WTC11 (cell line): ENCODE results near the gene ADCY10. TPM values are rescaled to one million over a fixed set of nuclear protein-coding genes. Genes with fewer than 3 reads are reported as not detected.

Experiments used
- ATAC-seq: fragments of 200-7000 bp; cut with Tn5 transposase; 2 replicates; pipeline ENCODE4 v1.10.0; 2021; ENCODE audit warnings: mild to moderate bottlenecking, moderate library complexity
- CTCF ChIA-PET: fragments of 300-600 bp; sonication (Branson Sonifier 250); formaldehyde crosslinking; loops from one replicate; lab custom pipeline; 2021; ENCODE audit warnings: antibody characterized with exemption; lab: Charles Lee
- POLR2A ChIA-PET: fragments of 350-600 bp; sonication (Branson Sonifier 250); formaldehyde crosslinking; loops from one replicate; lab custom pipeline; 2021; ENCODE audit warnings: antibody characterized with exemption; lab: Charles Lee
- DNase-seq: peaks from one replicate; pipeline ENCODE4 v3.0.0; 2021; ENCODE audit warnings: low spot score
- H3K27ac Mint-ChIP-seq: 2 replicates; pipeline ENCODE4 v1.8.0; 2021; ENCODE audit warnings: mixed read lengths
- H3K27me3 Mint-ChIP-seq: 2 replicates; pipeline ENCODE4 v1.8.0; 2021; ENCODE audit warnings: low read depth, mild to moderate bottlenecking, moderate library complexity, mixed read lengths
- H3K36me3 Mint-ChIP-seq: 2 replicates; pipeline ENCODE4 v1.8.0; 2021; ENCODE audit warnings: mixed read lengths
- H3K4me1 Mint-ChIP-seq: 2 replicates; pipeline ENCODE4 v1.8.0; 2022; ENCODE audit warnings: mixed read lengths
- H3K4me3 Mint-ChIP-seq: 2 replicates; pipeline ENCODE4 v1.8.0; 2021; ENCODE audit warnings: mild to moderate bottlenecking, moderate library complexity, mixed read lengths
- H3K9me3 Mint-ChIP-seq: 2 replicates; pipeline ENCODE4 v1.8.0; 2021; ENCODE audit warnings: mixed read lengths
- AFF4 ChIP-seq: sonication (generic); formaldehyde crosslinking; IDR thresholded peaks from 2 replicates; pipeline ENCODE4 v1.8.1; 2023; ENCODE audit warnings: mild to moderate bottlenecking, missing genetic modification reagents, borderline replicate concordance
- ATF2 ChIP-seq: sonication (generic); formaldehyde crosslinking; IDR thresholded peaks from 2 replicates; pipeline ENCODE4 v1.8.1; 2022; ENCODE audit warnings: low read depth, missing genetic modification reagents, borderline replicate concordance
- CDX4 ChIP-seq: fragments of 250-450 bp; sonication (Bioruptor Pico); IDR thresholded peaks from 2 replicates; pipeline ENCODE4 v1.9.0; 2021; ENCODE audit warnings: moderate library complexity, mild to moderate bottlenecking, inconsistent platforms, borderline replicate concordance
- CTCF ChIP-seq: fragments of 200-600 bp; IDR thresholded peaks from 2 replicates; pipeline ENCODE4 v1.8.0; 2022; ENCODE audit warnings: antibody characterized with exemption
- ETV6 ChIP-seq: sonication (generic); formaldehyde crosslinking; IDR thresholded peaks from 2 replicates; pipeline ENCODE4 v1.8.1; 2022; ENCODE audit warnings: mild to moderate bottlenecking, missing genetic modification reagents
- GTF2I ChIP-seq: fragments of 250-450 bp; sonication (Bioruptor Pico); conservative IDR thresholded peaks from 2 replicates; pipeline ENCODE4 v1.4.0; 2021; ENCODE audit warnings: mild to moderate bottlenecking
- HMGA2 ChIP-seq: fragments of 250-450 bp; sonication (Bioruptor Pico); IDR thresholded peaks from 2 replicates; pipeline ENCODE4 v1.4.0; 2021; ENCODE audit warnings: mild to moderate bottlenecking, moderate library complexity
- IRF1 ChIP-seq: sonication (generic); formaldehyde crosslinking; IDR thresholded peaks from 2 replicates; pipeline ENCODE4 v1.8.0; 2023; ENCODE audit warnings: missing genetic modification reagents
- IRF2 ChIP-seq: sonication (generic); formaldehyde crosslinking; IDR thresholded peaks from 2 replicates; pipeline ENCODE4 v1.8.0; 2022; ENCODE audit warnings: low read depth, missing genetic modification reagents, borderline replicate concordance
- JAZF1 ChIP-seq: fragments of 250-450 bp; sonication (Bioruptor Pico); IDR thresholded peaks from 2 replicates; pipeline ENCODE4 v1.9.0; 2021; ENCODE audit warnings: moderate library complexity, mild to moderate bottlenecking, inconsistent platforms
- MYBL2 ChIP-seq: sonication (generic); formaldehyde crosslinking; IDR thresholded peaks from 2 replicates; pipeline ENCODE4 v1.8.1; 2023; ENCODE audit warnings: mild to moderate bottlenecking, moderate library complexity, missing genetic modification reagents
- PREB ChIP-seq: sonication (generic); formaldehyde crosslinking; IDR thresholded peaks from 2 replicates; pipeline ENCODE4 v1.8.1; 2022; ENCODE audit warnings: mild to moderate bottlenecking, missing genetic modification reagents, moderate library complexity, borderline replicate concordance
- PRRX2 ChIP-seq: fragments of 250-450 bp; sonication (Bioruptor Pico); IDR thresholded peaks from 2 replicates; pipeline ENCODE4 v1.8.0; 2021; ENCODE audit warnings: mild to moderate bottlenecking
- SMAD4 ChIP-seq: sonication (generic); formaldehyde crosslinking; IDR thresholded peaks from 2 replicates; pipeline ENCODE4 v1.8.0; 2022; ENCODE audit warnings: mild to moderate bottlenecking, missing genetic modification reagents
- SP1 ChIP-seq: sonication (generic); formaldehyde crosslinking; conservative IDR thresholded peaks from 2 replicates; pipeline ENCODE4 v1.8.1; 2022; ENCODE audit warnings: missing genetic modification reagents
- TP53 ChIP-seq: sonication (generic); formaldehyde crosslinking; IDR thresholded peaks from 2 replicates; pipeline ENCODE4 v1.8.1; 2023; ENCODE audit warnings: mild to moderate bottlenecking, missing genetic modification reagents
- ZNF121 ChIP-seq: sonication (generic); formaldehyde crosslinking; IDR thresholded peaks from 2 replicates; pipeline ENCODE4 v1.8.0; 2023; ENCODE audit warnings: missing genetic modification reagents
- ZNF138 ChIP-seq: sonication (generic); formaldehyde crosslinking; conservative IDR thresholded peaks from 2 replicates; pipeline ENCODE4 v1.8.1; 2022; ENCODE audit warnings: mild to moderate bottlenecking, moderate library complexity, missing genetic modification reagents
- ZNF396 ChIP-seq: fragments of 250-450 bp; sonication (Bioruptor Pico); IDR thresholded peaks from 2 replicates; pipeline ENCODE4 v1.8.0; 2021; ENCODE audit warnings: mild to moderate bottlenecking, moderate library complexity, borderline replicate concordance
- ZNF425 ChIP-seq: fragments of 250-450 bp; sonication (Bioruptor Pico); conservative IDR thresholded peaks from 2 replicates; pipeline ENCODE4 v1.9.0; 2021; ENCODE audit warnings: mild to moderate bottlenecking
- total RNA-seq: library from RNA; stranded (reverse); gene quantifications from 3 replicates; pipeline ENCODE4 v1.2.3, GENCODE V29; 2021

Gene ADCY10
- total RNA-seq, 1 experiment from 2014 or later, result 0.07 TPM

GRCh38 chr1:167803358-167804207 is 110.4 kb downstream of the ADCY10 start (continued):
- TF ChIP-seq CDX4, result no peak
- TF ChIP-seq GTF2I, result no peak
- TF ChIP-seq MYBL2 (CRISPR knock-in tag), result peak; percentile 49; the same call in 1 of the 2 replicates
- peak; percentile 80; the same call in 1 of the 2 replicates for TF ChIP-seq ZNF396 (CRISPR knock-in tag)
- no peak for TF ChIP-seq JAZF1
- peak; percentile 70 for TF ChIP-seq SP1
- 0 out of 2 replicates have a peak, but pooled peaks have one; percentile 45 for TF ChIP-seq PRRX2
- TF ChIP-seq CTCF, result peak; percentile 93
- no peak for TF ChIP-seq ZNF121 (CRISPR knock-in tag)
- no peak for TF ChIP-seq ZNF425
- no peak for TF ChIP-seq ATF2 (CRISPR knock-in tag)
- TF ChIP-seq, all 79 proteins: peak for 7

GRCh38 chr1:167802235-167802634 is 111.7 kb downstream of the ADCY10 start:
- DNase-seq, result no peak
- TF ChIP-seq SMAD4 (CRISPR knock-in tag) (no peak), HMGA2 (CRISPR knock-in tag) (no peak), AFF4 (CRISPR knock-in tag) (no peak), SP1 (no peak), ETV6 (CRISPR knock-in tag) (no peak), IRF2 (CRISPR knock-in tag) (no peak), PREB (no peak), IRF1 (CRISPR knock-in tag) (no peak), TP53 (CRISPR knock-in tag) (no peak), ZNF138 (CRISPR knock-in tag) (no peak)
- Mint-ChIP-seq H3K4me3 (no peak overlapping the region), H3K4me1 (peaks cover 11% of the 10 kb centered on the region), H3K27ac (no peak overlapping the region), H3K36me3 (peaks cover 16% of the 10 kb centered on the region), H3K27me3 (no peaks in the 10 kb centered on the region; the same call in 1 of the 2 replicates), H3K9me3 (peaks cover 18% of the 10 kb centered on the region)
- ChIA-PET POLR2A (interaction anchor here (0.6 kb wide), 1 partner anchor 1435 kb away, joined by 4 read pairs; no protein-coding TSS in a partner anchor), CTCF (interaction anchor here (1.0 to 1.4 kb wide), 3 partner anchors 28 to 133 kb away, joined by 4 to 13 read pairs (median 5); partner anchors contain the start of gene DCAF6)
- ATAC-seq, result no peak
